ENCODE measurements around the gene TSPOAP1. TPM values are rescaled to one million over a fixed set of nuclear protein-coding genes. Genes with fewer than 3 reads are reported as not detected.

TSPOAP1 gene
- total RNA-seq, 2 donors from 2014 or later, result 31.3 to 36.8 TPM

GRCh38 chr17:58371300-58371950 is 42.8 kb upstream of the TSPOAP1 start:
- H3K4me1 ChIP-seq (ENCODE audit: control insufficient read depth, insufficient read depth, low read length), result no peaks in the 10 kb centered on the region
- 87 to 92% methylated on average over 4 to 6 of the region's 6 CpGs for WGBS, 2 experiments (ENCODE audit: insufficient coverage in 1 of 2, insufficient read length in 1 of 2)
- no peaks in the 10 kb centered on the region for H3K36me3 ChIP-seq (ENCODE audit: control insufficient read depth, insufficient read depth, low read length)

GRCh38 chr17:58370716-58371115 is 42.1 kb upstream of the TSPOAP1 start:
- Histone ChIP-seq H3K27me3 (ENCODE audit: control insufficient read depth, insufficient read depth, low read length, poor library complexity, severe bottlenecking) (no peaks in the 10 kb centered on the region), H3K9ac (ENCODE audit: extremely low read depth, low read length, poor library complexity, severe bottlenecking) (no peak overlapping the region), H3K9me3 (ENCODE audit: control insufficient read depth, low read length) (no peaks in the 10 kb centered on the region), H3K4me3 (ENCODE audit: low read length) (no peak overlapping the region), H3K4me1 (ENCODE audit: control insufficient read depth, insufficient read depth, low read length) (no peaks in the 10 kb centered on the region), H3K36me3 (ENCODE audit: control insufficient read depth, insufficient read depth, low read length) (no peaks in the 10 kb centered on the region), H3K27ac (ENCODE audit: low read depth, low read length) (no peak overlapping the region)
- Mint-ChIP-seq H3K9me3 (no peaks in the 10 kb centered on the region), H3K4me1 (peaks cover 3% of the 10 kb centered on the region), H3K36me3 (ENCODE audit: low read depth) (no peaks in the 10 kb centered on the region), H3K4me3 (no peak overlapping the region), H3K27ac (no peak overlapping the region), H3K27me3 (ENCODE audit: insufficient read depth) (no peaks in the 10 kb centered on the region)
- TF ChIP-seq, protein P1, sequence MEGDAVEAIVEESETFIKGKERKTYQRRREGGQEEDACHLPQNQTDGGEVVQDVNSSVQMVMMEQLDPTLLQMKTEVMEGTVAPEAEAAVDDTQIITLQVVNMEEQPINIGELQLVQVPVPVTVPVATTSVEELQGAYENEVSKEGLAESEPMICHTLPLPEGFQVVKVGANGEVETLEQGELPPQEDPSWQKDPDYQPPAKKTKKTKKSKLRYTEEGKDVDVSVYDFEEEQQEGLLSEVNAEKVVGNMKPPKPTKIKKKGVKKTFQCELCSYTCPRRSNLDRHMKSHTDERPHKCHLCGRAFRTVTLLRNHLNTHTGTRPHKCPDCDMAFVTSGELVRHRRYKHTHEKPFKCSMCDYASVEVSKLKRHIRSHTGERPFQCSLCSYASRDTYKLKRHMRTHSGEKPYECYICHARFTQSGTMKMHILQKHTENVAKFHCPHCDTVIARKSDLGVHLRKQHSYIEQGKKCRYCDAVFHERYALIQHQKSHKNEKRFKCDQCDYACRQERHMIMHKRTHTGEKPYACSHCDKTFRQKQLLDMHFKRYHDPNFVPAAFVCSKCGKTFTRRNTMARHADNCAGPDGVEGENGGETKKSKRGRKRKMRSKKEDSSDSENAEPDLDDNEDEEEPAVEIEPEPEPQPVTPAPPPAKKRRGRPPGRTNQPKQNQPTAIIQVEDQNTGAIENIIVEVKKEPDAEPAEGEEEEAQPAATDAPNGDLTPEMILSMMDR (conservative IDR thresholded peaks at IDR 0.05), result no peak
- no peak for DNase-seq
- 90 to 98% methylated on average over 7 to 9 of the region's 9 CpGs for WGBS, 2 experiments (ENCODE audit: insufficient coverage in 1 of 2, insufficient read length in 1 of 2)

More at GRCh38 chr17:58371300-58371950, 42.8 kb upstream of the TSPOAP1 start:
- Histone ChIP-seq H3K9ac (ENCODE audit: extremely low read depth, low read length, poor library complexity, severe bottlenecking) (no peak overlapping the region), H3K9me3 (ENCODE audit: control insufficient read depth, low read length) (no peaks in the 10 kb centered on the region), H3K4me3 (ENCODE audit: low read length) (no peak overlapping the region), H3K27me3 (ENCODE audit: control insufficient read depth, insufficient read depth, low read length, poor library complexity, severe bottlenecking) (no peaks in the 10 kb centered on the region), H3K27ac (ENCODE audit: low read depth, low read length) (no peak overlapping the region)
- Mint-ChIP-seq H3K27me3 (ENCODE audit: insufficient read depth) (no peaks in the 10 kb centered on the region), H3K4me3 (no peak overlapping the region), H3K36me3 (ENCODE audit: low read depth) (no peaks in the 10 kb centered on the region), H3K9me3 (no peaks in the 10 kb centered on the region), H3K4me1 (peaks cover 7% of the 10 kb centered on the region), H3K27ac (no peak overlapping the region)
- TF ChIP-seq, protein P1 (conservative IDR thresholded peaks at IDR 0.05), result no peak
- DNase-seq, result no peak

GRCh38 chr17:58370309-58370708 is 41.7 kb upstream of the TSPOAP1 start:
- Histone ChIP-seq H3K4me1 (ENCODE audit: control insufficient read depth, insufficient read depth, low read length) (no peaks in the 10 kb centered on the region), H3K9me3 (ENCODE audit: control insufficient read depth, low read length) (no peaks in the 10 kb centered on the region), H3K27me3 (ENCODE audit: control insufficient read depth, insufficient read depth, low read length, poor library complexity, severe bottlenecking) (no peaks in the 10 kb centered on the region), H3K9ac (ENCODE audit: extremely low read depth, low read length, poor library complexity, severe bottlenecking) (no peak overlapping the region), H3K27ac (ENCODE audit: low read depth, low read length) (no peak overlapping the region), H3K4me3 (ENCODE audit: low read length) (no peak overlapping the region), H3K36me3 (ENCODE audit: control insufficient read depth, insufficient read depth, low read length) (no peaks in the 10 kb centered on the region)
- WGBS, 2 experiments (ENCODE audit: insufficient coverage in 1 of 2, insufficient read length in 1 of 2), result 93% methylated on average over 3 of the region's 5 CpGs; no CpG with 5 or more reads in 1 of the 2 experiments
- Mint-ChIP-seq H3K4me3 (no peak overlapping the region), H3K4me1 (no peaks in the 10 kb centered on the region), H3K27ac (no peak overlapping the region), H3K27me3 (ENCODE audit: insufficient read depth) (no peaks in the 10 kb centered on the region), H3K36me3 (ENCODE audit: low read depth) (no peaks in the 10 kb centered on the region), H3K9me3 (no peaks in the 10 kb centered on the region)
- TF ChIP-seq, protein P1 (conservative IDR thresholded peaks at IDR 0.05), result no peak
- DNase-seq, result peak; percentile 10
